ENCODE data around the gene LRRD1. TPM values are rescaled to one million over a fixed set of nuclear protein-coding genes. Genes with fewer than 3 reads are reported as not detected.
"Not testable (repeated sequence)": the region's sequence is repeated elsewhere in the genome, so short reads cannot be mapped to it uniquely, and the experiment has no call there.

LRRD1 gene
- total RNA-seq, 1 experiment from 2014 or later = not detected

DNA sequence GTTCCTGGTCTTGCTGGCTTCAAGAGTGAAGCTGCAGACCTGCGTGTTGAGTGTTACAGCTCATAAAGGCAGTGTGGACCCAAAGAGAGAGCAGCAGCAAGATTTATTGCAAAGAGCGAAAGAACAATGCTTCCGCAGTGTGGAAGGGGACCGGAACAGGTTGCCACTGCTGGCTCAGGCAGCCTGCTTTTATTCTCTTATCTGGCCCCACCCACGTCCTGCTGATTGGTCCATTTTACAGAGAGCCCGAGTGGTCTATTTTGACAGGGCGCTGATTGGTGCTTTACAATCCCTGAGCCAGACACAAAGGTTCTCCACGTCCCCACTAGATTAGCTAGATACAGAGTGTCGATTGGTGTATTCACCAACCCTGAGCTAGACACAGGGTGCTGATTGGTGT, 36.2 kb downstream of the LRRD1 start:
- DNase-seq (ENCODE audit: low read depth) = not testable (repeated sequence)

DNA sequence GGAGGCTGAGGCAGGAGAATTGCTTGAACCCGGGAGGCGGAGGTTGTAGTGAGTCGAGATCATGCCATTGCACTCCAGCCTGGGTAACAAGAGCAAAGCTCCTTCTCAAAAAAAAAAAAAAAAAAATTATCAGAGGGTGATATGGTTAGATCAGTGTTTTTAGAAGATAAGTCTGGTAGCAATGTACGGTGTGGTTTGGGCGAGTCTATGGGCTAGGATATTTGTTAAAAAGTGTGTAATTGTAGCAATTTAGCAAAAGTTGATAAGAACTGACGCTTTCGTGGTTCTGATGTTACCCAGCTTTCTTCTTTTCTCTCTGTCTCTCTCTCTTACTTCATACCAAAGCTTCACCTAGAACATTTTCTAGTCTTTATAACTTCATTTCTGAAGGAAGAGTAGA, 37.8 kb downstream of the LRRD1 start:
- no peak for DNase-seq (ENCODE audit: low read depth)

DNA sequence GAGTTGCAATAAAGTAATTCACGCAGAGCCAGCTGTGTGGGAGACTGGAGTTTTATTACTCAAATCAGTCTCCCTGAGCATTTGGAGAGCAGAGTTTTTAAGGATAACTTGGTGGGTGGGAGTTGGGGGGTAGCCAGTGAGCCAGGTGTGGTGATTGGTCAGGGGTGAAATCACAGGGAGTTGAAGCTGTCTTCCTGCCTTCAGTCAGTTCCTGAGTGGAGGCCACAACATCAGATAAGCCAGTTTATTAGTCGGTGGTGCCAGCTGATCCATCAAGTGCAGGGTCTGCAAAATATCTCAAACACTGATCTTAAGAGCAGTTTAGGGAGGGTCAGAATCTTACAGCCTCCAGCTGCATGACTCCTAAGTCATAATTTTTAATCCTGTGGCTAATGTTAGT, 41.4 kb downstream of the LRRD1 start:
- DNase-seq (ENCODE audit: low read depth) = no peak

DNA sequence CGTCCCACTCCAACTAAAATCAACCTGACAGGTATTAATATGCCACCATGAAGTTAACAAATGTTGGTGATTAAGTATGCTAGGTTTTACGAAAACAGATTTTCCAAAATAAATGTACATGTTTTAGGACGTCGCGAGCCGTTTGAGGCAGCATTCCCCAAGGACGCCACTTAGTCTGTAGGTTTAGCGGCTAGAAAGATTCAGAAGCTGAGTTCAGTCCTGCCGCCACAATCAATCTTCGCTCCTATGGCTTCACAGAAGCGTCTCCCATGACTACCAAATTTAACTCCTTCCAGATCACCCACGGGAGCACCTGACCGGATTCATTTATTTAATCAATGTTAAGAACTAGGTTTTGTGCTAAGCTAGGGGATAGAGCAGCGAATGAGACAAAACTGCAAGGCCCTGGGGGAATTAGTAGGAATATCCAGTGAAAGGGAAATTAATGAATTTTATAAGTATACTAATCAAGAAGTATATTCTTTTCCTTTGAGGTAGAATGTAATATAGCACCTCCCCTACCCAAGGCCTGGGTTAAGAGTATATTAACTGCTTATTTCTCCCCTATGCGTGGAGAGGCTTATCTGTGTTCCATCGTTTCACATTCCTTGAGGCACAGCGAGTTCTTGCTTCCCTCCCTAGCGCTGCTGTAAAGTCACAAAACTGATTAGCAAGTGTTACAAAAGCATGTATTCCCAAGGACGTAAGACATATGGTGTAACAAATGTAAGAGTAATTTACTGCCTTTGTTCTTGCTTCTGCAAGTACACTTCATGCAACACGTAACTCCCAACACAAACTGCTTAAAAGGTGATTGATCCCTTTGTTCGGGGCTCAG, 43.7 kb downstream of the LRRD1 start:
- DNase-seq (ENCODE audit: low read depth) = peak; percentile 28

DNA sequence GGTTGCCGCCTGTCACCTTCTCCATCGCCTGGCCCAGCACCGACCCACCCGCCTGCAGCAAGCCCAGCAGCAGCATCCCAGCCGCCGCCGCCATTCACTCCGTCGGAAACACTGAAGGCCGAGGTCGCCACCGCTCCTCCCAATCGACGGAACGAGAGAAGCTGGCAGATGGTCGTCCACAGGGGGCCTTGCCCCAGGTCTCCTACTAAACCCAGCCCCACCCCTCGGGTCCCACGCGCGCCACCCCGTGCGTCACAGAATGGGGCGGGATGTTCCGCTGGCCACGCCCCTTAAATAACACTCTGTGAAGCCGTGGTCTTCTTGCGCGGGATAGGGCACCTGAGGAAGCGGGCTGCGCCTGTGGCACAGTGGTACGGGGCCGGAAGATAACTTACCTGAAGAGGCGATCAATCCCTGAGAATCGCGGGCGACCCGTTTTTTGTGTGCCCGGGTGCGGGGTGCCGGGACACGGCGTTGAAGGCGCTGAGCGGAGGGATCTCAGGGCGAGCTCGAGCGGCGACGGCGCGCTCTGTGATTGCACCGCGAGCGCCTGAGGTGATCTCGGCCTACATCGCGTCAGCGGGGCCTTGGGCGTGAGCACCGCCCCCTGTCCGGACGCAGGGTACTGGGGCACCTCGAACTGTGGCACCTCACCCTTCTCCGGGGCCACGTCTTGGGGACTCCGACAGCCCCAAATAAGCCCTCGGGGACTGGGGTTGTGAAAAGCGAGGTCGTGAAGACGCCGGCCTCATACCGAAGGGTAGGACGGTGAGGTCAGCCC, 44.5 kb downstream of the LRRD1 start, which contains the start of gene CYP51A1:
CYP51A1 (minus strand) TSS at position 207 of the 781 bp plus-strand sequence; CDS start at position 94, 113 bp downstream.
- DNase-seq (ENCODE audit: low read depth) = peak; percentile 92

DNA sequence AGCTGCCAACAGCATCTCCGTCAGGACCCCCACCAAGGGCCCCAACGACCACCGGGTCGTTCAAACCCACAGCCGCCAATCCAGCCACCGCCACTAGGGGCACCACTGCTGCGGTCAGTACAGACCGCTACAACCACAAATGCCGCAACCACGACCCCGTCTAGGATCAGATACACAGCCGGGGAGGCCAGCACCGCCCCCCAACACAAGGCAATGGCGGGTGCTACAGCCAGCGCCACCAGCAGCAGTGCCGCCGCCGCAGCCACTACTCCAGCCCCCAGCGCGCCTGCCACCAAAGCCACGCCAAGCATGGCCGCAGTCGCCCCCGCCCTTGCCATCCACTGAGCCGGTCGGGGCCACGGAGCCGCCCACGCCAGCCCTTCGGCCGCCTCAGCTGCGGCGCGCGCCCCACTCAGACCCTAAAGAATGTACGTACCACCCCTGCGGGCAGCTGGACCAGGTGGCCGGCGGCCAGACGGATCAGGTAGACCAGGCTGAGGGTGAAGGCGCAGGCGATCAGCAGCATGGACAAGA, 45.1 kb downstream of the LRRD1 start:
- peak; percentile 59 for DNase-seq (ENCODE audit: low read depth)

DNA sequence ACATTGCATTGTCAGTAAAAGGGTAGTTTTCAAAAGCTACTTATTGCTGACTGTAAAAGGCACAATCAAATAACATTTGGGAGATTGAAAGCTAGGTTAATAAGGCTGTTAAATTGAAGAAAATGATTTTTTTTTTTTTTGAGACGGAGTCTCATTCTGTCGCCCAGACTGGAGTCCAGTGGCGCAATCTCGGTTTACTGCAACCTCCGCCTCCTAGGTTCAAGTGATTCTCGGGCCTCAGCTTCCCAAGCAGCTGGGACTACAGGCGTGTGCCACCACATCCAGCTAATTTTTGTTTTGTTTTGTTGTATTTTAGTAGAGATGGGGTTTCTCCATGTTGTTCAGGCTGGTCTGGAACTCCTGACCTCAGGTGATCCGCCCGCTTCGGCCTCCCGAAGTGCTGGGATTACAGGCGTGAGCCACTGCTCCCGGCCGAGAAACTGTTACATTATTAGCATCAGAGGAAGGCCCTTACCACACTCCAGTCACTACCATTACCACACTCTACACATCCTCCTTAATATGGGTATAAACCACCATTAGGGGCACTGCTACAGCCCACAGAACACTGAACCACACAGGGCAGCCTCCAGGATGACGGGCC, 45.7 kb downstream of the LRRD1 start:
- peak; percentile 55 for DNase-seq (ENCODE audit: low read depth)

DNA sequence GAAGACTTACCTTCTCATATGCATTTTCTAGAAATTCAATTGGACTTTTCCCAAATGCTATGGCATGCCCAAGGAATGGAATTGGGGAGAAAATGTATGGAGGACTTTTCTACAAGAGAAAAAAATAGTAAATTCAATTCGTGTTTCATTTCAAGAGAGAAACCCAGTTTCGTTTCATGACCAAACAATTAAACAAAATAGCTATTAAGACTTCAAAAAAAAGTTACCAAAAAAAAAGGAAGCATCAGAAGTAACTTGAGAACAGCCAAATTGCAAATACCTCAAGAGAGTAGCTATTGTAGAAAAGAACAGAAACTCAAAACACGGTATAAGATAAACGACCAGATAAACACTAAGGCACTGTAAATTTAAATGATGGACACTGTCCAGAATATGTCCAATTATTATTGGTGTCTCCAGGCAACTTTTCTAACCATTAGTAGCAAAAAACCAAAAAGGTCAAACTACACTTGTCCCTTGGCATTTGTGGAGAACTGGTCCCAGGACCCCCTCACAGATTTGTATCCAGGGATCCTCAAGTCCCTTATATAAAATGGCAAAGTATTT, 47.1 kb downstream of the LRRD1 start:
- no peak for DNase-seq (ENCODE audit: low read depth)

DNA sequence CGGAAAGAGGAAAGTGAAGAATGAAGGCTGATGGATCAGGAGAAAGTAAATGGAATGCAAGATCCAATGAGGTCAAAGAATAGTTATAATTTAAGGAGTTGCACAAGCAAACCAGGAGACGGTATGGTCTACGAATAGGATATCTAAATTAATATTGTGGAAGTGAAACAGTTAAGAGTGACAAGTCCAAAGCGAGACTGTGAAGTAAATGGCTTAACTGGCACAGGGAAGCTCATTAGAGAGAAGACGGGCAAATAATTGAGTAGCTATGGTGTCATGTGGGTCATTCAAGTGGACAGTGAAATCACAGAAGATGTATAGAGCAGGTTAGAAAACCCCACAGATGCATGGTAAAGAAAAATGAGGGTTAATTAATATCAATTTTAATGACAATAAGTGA, 47.8 kb downstream of the LRRD1 start:
- no peak for DNase-seq (ENCODE audit: low read depth)

DNA sequence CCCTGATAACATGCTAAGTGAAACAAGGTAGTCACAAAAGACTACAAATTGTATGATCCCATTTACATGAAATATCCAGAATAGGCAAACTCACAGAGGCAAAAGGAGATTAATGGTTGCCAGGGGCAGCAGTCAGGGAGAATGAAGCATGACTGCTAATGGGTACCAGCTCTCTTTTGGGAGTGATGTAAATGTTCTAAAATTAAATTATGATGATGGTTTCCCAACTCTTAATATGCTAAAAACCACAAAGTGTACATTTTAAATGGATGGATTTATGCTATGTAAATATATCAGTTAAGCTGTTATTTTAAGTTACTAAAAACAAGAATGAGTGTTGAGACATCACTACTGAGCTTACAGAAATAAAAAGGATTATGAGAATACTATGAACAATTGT, 57.3 kb downstream of the LRRD1 start:
- no peak for DNase-seq (ENCODE audit: low read depth)

DNA sequence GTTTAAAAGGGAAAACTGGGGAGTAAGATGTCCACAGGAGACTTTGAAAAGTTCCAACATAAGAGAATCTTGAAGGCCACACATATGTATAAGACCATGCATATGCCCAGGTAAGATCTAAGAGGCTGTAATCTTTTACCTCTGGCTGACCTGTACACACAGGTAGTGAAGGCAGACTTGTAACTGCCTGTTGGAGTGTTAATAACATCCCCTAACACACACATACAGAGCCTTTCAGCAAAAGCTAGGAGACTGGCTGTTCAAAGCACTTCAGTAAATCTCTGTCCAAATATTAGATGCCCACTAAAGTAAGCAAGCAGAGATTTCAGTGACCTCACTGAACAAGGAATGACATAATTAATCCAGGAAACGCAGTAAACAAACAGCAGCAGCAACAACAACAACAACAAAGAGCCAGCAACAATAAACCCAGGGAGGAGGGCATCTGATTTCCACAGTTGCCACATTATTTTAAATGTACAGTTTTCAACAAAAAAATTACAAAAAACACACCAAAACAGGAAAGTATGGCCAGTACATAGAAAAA, 59.7 kb downstream of the LRRD1 start:
- no peak for DNase-seq (ENCODE audit: low read depth)

DNA sequence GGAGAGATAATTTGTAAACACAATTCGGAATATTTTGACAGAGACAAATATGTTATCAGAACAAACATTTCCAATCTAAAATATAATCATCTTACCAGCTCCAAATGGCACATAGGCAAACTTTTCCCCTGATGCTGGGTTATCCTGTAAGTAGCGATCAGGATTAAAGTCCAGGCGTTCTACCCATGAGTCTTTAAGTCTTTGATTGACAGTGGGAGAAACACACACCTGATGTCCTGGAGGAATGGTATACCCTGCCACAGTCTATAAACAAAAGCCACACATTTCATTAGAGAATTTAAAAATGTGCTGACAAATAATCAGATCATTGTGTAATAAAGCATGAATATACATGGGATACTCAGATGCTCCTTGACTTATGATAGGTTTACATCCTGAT, 62.0 kb downstream of the LRRD1 start:
- no peak for DNase-seq (ENCODE audit: low read depth)

DNA sequence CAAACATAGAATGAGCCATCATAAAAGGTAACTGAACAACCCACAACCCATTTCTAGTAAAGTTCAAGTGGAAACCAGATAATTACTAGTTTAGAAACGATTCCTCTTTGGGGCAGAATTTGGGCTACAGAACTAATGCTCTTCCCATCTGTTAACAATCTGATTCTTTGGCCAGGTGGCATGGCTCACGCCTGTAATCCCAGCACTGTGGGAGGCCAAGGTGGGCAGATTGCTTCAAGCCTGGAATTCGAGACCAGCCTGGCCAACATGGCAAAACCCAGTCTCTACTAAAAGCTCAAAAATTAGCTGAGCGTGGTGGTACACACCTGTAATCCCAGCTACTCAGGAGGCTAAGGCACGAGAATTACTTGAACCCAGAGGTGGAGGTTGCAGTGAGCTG, 63.1 kb downstream of the LRRD1 start:
- no peak for DNase-seq (ENCODE audit: low read depth)

DNA sequence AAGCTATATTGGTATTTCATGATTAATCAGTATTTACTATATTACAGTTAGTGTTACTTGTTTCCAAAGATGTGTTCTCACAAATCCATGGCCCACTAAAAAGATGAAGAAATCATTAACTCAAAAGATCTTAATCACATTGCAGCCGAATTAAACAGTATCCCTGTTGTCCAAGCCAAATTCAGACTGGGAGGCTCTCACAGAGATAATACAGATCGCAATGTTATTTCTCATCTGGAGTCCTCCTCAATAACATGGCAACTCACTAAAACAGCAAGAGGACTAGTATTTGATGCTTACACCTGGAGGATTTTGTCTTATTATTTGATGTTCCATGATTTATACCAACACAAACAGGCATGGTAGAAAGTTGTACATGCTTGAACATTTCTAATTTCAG, 68.1 kb downstream of the LRRD1 start:
- no peak for DNase-seq (ENCODE audit: low read depth)

DNA sequence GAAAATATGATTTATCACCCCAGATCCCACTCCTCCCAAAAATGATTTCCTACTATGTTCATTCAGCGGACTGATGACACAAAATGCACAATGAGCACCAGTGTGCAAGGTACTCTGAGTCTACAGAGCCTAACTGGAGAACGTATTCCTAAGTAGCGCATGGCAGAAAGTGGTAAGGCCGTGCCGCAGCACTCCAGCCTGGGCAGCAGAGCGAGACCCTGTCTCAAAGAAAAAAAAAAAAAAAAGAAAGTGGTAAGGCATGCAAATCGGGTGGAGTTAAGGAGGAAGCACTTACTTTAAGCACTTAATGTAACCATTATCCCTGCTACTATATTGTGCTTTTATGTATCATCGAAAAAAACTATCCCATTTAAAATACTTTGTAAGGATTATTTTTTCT, 70.1 kb downstream of the LRRD1 start:
- no peak for DNase-seq (ENCODE audit: low read depth)

DNA sequence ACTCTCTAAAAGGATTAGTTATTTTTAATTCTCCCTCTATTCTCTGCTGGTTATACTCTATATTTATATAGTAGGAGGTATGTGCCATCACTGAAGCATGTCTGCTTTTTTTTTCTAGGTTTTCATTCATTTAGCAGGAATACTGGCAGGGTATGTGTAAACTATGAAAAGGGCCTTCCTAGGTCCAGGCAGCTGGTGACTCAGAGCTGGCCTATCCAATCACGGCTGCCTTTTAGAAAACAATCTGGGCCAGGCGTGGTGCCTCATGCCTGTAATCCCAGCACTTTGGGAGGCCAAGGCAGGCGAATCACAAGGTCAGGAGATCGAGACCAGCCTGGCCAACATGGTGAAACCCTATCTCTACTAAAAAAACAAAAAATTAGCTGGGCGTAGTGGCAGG, 76.1 kb downstream of the LRRD1 start:
- DNase-seq (ENCODE audit: low read depth) = peak; percentile 4

DNA sequence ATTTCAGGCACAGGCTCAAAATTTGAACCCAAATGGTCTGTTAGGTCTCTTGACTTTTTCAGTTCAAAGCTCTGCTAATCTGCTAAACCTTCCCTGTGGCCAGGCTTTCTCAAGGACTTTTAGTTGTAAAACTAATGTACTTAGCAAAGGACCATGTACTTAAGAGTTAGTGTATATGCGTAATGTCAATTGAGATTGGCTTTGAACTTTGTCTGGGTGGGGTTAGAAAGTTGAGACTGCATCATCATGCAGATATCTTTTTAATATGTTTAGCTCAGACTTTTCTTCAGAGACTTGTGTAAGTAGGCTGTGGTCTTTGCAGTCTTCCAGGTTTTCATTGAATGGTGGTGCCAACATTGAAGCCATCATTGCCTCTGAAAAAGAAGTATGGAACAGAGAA, 78.4 kb downstream of the LRRD1 start:
- DNase-seq (ENCODE audit: low read depth) = no peak

DNA sequence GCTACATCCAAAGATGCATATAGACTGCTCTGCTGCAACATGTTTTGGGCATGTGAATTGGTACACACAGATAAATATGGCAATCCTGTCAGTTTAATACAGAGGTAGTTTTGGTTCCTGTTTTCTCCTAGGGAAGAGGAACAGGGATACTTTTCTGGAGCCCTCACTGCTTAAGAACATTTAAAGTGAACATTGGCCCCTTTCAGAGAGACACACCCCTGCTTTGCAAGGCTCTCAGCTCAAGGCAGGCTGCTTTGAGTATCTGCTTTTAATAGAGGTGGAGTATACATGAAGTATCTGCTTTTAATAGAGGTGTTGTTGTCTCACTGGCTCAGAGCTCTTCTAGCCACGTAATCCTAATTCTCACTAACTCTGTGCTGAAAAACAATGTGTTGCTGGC, 83.6 kb downstream of the LRRD1 start:
- DNase-seq (ENCODE audit: low read depth) = no peak

All from RPMI7951 (cell line).